Measurements from ENCODE around the gene GGT7.
"Not testable (repeated sequence)": the region's sequence is repeated elsewhere in the genome, so short reads cannot be mapped to it uniquely, and the experiment has no call there.

The GGT7 gene

DNA sequence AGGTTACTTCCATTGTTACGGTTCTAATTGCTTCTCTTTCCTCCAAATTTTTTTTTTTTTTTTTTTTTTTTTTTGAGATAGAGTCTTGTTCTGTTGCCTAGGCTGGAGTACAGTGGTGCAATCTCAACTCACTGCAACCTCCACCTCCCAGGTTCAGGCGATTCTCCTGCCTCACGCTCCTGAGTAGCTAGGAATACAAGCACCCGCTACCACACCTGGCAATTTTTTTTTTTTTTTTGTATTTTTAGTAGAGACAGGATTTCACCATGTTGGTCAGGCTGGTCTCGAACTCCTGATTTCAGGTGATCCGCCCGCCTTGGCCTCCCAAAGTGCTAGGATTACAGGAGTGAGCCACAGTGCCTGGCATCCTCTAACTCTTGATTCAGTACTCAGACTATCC lies 8.3 kb upstream of the GGT7 start:
- not testable (repeated sequence) for DNase-seq

DNA sequence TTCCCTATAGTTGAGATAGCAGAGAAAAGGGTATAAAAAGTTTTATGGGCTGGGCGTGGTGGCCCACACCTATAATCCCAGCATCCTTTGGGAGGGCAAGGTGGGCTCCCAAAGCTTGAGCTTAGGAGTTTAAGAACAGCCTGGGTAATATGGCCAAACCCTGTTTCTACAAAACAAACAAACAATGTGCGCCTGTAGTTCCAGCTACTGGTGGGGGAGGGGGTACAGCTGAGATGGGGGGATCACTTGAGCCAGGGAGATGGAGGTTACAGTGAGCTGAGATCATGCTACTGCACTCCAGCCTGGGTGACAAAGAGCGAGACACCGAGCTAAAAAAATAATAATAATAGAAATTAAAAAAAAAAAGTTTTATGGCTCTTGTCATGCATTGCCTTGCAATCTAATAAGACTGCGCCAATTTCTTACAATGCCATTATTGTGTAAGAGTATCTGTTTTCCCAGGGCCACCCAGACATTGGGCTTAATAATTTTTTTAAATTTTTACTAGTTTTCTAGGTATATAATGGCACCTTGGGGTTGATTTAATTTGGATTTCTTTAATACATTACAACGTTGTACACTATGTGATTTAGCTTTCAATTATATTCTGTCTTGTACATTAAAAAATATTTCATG lies 7.7 kb upstream of the GGT7 start:
- no peak for DNase-seq

DNA sequence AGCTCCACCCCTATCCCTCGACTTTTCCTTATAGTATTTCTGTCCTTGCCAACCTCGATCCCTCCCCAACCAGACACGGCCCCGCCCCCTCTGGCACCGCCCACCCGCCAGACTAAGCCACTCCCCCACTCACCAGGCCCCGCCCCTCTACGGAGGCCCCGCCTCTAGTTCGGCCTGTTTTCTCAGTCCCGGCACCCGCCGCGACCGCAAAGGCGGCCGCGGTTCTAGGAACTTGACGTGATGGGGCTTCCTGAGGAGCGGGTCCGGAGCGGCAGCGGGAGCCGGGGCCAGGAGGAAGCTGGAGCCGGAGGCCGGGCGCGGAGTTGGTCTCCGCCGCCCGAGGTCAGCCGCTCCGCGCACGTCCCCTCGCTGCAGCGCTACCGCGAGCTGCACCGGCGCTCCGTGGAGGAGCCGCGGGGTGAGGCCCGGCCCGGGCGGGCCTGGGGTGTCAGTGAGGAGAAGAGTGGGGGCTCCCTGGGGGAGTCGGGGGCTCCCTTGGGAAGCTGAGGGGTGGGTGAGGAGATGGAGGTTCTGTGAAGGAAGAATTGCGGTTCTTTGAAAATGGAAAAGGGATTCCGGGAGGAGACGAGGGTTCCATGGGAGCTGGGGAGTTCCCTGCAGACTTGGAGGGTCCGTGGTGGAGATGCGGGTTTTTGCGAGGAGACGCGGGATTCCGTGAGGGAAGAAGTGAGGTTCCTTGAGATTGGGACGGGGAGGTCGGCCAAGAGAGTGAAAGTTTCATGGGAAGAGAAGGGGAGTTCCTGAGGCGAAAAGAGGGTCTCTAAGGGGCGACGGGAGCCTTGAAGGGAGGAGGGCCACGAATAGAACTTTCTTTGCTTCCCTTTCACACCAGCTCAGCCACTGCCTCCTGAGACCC lies 4.0 kb upstream of the GGT7 start, which contains the start of gene ACSS2:
ACSS2 (plus strand) TSS at position 207 of the 877 bp plus-strand sequence; CDS start at position 241, 34 bp downstream.
- peak; percentile 98 for DNase-seq

DNA sequence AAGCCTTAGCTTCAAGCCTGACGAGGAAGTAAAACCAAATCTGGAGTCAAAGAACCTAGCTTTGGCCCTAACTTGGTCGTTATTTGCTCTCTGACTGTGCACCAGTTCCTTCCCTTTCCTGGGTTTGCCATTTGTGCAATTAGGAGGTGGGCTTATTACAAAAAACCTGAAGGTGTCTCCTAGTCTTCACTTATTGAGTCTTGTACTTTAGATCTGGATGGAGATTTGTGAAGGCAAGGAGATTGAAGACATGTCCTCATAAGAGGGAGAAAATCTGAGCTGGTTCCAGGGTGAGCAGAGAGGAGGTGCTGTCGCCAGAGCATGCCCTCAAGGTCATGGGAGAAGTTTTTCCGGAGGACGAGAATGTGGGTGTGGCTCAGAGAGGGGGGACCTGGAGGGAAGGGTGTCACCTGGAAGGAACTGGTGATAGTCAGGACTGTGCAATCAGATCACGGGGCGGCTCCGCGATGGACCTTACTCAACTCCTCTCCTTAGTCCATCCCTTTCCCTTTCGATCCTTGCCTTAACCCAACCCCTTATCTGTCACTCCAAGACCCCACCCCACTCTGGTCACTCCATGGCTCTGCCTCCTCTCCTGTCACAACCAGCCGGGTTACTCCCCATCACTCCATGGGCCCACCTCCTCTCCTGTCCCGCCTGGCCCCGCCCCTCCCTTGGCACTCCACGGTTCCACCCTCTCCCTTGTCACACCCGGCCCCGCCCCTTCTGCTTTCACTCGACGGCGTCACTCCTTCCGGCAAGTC lies 3.2 kb upstream of the GGT7 start:
- DNase-seq = no peak

GRCh38 chr20:34874094-34874654 lies 1.5 kb upstream of the GGT7 start:
- DNase-seq = peak; percentile 85

GRCh38 chr20:34873583-34874093 lies 982 bp upstream of the GGT7 start:
- DNase-seq = no peak

DNA sequence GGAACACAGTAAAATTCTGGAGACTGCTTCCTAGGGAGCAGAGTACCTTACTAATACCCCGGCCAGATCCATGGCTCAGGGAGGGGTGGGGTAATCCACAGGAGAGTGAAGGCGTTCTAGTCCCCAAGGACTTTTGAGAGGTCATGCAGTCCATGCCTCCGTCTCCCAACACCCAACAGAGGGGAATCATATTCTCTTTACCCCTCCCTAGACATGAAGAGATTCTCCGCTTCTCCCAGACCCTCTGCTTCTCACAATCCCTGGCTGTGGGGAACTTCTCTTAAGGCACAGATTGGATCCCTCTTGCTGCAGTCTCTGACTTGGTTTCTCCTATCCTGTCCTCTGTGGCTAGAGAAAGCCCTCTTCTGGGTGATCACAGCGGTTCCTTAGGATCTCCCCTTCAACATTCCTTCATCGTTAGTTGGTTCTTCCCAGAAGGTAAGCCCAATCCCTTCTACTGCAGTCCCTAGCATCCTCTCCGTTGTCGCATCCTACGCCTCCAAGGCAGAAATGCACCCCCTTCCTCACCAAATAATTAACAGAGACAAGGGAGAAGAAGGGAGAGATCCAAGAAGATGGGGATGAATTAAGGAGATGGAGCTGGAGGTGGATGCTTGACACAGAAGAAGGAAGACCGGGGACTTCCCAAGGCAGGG lies 562 bp downstream of the GGT7 start:
- DNase-seq = no peak

DNA sequence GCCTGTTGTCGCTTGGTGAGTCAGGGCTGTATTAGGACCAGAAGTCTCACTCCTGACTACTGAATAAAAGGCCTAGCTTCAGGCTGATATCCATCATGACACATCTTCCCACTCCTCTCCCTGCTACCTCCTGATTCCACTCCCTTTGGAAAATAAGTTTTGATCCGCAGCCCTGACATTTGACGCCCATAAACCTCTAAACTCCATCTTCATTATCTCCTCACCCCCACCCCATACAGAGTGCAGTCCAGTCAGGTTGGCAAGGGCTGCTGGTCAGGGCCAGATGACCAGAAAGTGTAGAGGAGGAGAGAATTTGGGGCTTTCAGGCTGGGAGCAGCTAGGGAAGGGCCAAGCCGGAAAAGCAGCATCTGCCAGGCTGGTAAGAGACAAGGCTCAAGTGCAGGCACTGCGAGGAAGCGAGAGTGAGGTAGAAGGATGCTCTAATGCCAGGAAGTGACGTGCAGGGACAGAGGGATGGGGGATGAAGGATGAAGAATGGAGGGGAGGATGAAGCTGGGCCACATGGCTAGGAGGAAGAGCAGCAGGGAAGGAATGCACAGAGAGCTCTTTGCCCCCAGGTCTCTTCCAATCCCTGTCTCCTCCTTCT lies 1.2 kb downstream of the GGT7 start:
- DNase-seq = no peak

DNA sequence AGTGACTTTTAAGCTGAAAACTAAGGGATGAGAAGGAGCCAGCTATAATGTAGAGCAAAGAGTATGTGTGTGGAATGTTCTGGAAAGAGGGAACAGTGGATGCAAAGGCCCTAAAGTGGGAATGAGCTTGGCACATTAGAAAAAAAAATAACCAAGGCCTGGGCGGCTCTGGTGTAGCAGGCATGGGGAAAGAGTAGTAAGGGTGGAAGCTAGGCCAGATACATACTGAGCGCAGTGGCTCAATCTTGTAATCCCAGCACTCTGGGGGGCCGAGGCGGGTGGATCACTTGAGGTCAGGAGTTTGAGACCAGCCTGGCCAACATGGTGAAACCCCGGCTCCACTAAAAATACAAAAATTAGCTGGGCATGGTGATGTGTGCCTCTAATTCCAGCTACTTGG lies 8.4 kb downstream of the GGT7 start:
- DNase-seq = no peak

DNA sequence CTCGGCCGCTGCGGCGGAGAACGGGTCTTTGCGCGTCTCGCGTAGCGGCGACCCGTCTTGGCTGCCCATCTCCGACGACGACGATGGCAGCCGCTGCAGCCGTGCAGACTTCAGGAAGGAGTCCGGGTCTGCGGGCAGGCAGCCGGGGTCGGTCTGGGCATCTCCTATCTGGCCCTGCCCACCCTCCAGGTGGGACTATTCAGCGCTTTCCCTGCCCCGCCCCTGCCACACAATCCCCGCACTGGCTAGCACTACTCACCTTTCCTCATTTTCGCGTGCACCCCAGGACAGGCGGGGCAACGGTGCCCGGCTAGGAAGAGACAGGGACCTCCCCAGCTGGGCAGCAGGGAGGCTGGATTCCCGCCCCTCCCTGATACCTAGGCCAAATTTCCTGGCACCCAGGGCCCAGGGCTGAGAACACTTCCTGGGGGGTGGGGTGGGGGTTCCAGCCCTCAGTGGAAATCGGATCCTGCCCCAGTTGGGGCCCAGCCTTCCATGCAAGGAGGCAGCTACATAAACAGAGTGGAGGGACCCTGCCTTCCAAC lies 9.2 kb downstream of the GGT7 start:
- DNase-seq = no peak

DNA sequence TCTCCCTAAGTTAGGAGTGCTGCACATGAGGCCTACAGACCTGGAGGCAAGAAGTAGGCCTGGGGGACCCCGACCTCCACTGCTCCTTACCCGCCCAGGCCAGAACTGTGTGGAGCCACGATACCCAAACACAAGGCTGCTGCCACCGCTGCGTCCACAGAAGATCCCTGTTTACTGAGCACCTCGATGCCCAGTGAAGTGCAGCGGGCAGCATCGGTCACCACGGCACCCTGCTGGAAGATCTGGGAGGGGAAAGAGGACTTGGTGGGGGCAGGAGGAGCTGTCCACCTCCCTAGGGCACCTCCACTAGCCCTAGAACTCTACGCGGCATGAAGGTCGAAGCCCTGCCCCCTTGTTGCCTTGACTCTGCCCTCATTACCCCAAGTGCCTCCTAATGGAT lies 9.9 kb downstream of the GGT7 start:
- no peak for DNase-seq

DNA sequence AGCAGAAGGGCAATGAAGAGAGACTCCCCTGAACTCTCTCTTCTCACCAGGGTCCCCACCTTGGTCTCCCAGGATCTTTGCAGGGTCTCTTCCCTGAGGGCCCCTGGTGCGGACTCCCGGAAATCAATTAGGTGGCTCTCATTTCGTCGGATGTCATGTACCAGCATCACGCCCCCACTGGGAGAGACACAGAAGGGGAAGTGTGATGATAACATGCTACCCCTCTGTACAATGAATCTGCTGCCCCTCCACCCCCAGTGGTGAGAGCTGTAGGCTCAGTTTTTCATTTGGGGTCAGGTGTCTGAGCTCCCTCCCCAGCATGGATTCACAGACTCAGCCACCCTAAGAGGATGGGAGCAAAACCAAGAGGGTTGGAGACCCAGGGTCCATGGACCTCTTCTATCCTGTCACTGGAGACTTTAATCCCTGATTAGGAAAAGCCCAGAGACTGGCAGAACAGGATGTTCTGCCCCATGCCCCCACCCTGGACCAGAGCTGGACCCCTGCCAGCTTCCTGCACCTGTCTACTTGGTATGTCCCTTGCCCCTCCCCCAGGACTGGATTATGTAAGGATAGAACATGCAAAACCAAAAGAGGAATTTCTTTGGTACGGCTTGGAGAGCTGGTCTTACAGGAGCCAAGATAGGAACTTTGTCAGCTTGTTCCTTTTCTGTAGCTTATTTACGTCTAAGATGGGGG lies 11.1 kb downstream of the GGT7 start:
- DNase-seq = no peak

GRCh38 chr20:34859826-34860545 lies 12.7 kb downstream of the GGT7 start:
- no peak for DNase-seq

DNA sequence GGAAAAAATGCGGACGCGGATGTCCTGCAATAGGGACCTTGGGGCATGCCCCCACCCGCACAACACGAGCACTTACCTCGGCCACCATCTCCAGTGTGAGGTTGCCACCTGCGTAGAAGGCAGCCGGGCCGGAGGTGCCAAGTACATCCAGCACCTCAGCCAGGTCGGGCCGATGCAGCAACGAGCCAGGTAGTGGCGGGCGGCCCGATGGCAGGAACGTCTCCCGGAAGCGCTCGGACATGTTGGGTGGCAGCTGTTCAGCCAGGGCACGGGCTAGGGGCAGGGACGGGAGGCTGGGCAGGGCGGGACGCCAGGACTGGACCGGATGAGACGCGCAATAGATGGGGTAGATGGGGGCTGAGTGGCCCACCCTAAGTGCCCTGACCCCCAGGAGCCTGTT lies 13.3 kb downstream of the GGT7 start:
- no peak for DNase-seq

- DNase-seq = no peak
Observed at GRCh38 chr20:34852298-34852697, 20.4 kb downstream of the GGT7 start.

GRCh38 chr20:34850969-34851368 lies 21.7 kb downstream of the GGT7 start:
- no peak for DNase-seq

GRCh38 chr20:34849778-34850177 lies 22.9 kb downstream of the GGT7 start:
- DNase-seq = no peak

DNA sequence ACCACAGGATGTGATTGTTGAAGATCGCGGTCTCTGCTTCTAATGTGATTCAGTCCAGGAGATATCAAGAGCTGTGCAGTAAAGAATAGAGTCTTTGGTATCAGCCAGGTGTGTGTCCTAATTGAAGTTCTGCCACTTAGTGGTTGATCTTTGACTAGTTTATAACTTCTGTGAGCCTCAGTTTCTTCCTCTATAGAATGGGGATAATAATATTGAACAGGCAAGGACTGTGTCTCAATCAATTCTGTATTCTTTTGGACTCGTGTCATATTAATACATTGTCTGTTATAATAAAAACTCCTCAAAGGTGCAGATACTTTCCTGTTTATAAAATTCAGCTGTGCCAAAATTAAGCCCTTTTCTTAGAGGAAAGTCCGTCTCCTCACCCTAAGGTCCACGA lies 24.1 kb downstream of the GGT7 start:
- no peak for DNase-seq

DNA sequence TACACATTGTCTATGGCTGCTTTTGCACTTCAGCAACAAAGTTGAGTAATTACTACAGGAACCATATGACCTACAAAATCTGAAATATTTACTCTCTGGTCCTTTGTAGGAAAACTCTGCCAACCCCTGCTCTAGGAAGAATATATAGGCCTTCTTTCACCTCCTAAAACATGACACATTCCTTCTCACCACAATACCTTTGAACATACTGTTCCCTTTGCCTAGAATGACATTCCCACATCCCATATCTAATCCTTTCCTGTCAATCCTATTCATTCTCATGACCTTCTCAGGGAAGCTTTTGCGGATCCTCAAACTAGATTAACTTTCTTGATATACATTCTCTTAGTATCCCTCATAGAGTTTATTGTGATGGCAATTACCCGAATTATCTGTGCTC lies 29.2 kb downstream of the GGT7 start:
- no peak for DNase-seq

DNA sequence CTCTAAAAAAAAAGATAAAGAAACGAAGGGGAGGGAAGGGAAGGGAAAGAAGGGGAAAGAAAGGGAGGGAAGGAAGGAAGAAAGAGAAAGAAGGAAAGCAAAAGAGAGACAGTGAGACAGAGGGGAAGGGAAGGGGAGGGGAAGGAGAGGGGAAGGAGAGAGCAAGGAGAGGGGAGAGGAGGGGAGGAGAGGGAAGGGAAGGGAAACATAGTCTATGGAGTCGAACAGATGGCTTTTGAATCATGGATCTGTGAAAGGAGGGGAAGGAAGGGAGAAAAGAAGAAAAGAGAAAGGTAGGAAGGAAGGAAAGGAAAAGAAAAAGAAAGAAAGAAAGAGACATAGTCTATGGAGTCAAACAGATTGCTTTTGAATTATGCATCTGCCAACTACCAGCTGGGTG lies 30.5 kb downstream of the GGT7 start:
- no peak for DNase-seq
